Gastrocnemius medialis (tissue), 4 donors: ENCODE results near the gene CREG1. TPM values are rescaled to one million over a fixed set of nuclear protein-coding genes. Genes with fewer than 3 reads are reported as not detected.

Source experiments
- ATAC-seq, 2 donors: fragments of 150-250 bp; one replicate each; pipeline ENCODE4 v1.9.1; 2016
- DNase-seq, 2 donors: peaks; one replicate each; pipeline ENCODE4 v3.0.0-alpha.2; 2019
- H3K27ac ChIP-seq, 4 donors: fragments of 200-600 bp; sonication (generic); 1 replicate in 1 of 4; 2 replicates in 3 of 4; pipeline ENCODE4 v1.5.1; 2016 to 2018; ENCODE audit warnings: mild to moderate bottlenecking in 2 of 4, moderate library complexity in 1 of 4
- H3K27me3 ChIP-seq, 3 donors: fragments of 200-600 bp; sonication (generic) in 2 of 3; 1 replicate in 1 of 3; 2 replicates in 2 of 3; pipeline versions ENCODE4 v1.5.1 to v1.6.0; 2016 to 2019; ENCODE audit warnings: mild to moderate bottlenecking in 1 of 3, moderate library complexity in 1 of 3
- H3K36me3 ChIP-seq, 2 donors: fragments of 200-600 bp; sonication (generic) in 1 of 2; one replicate each; pipeline ENCODE4 v1.5.1; 2017 to 2018
- H3K4me1 ChIP-seq, 2 donors: fragments of 200-600 bp; sonication (generic) in 1 of 2; one replicate each; pipeline ENCODE4 v1.5.1; 2016 to 2017; ENCODE audit warnings: mild to moderate bottlenecking in 2 of 2
- H3K4me3 ChIP-seq, 4 donors: fragments of 200-600 bp; sonication (generic) in 3 of 4; 1 replicate in 1 of 4; 2 replicates in 3 of 4; pipeline ENCODE4 v1.5.1; 2016 to 2019; ENCODE audit warnings: mild to moderate bottlenecking in 2 of 4
- H3K9me3 ChIP-seq, 3 donors: fragments of 200-600 bp; sonication (generic) in 2 of 3; 1 replicate in 1 of 3; 2 replicates in 2 of 3; pipeline ENCODE4 v1.5.1; 2016 to 2019
- POLR2A ChIP-seq, 2 donors: fragments of 450-650 bp; IDR thresholded peaks; one replicate each; pipeline ENCODE4 v1.6.1; 2017; ENCODE audit warnings: antibody characterized with exemption in 2 of 2, mild to moderate bottlenecking in 2 of 2, moderate library complexity in 2 of 2
- in situ Hi-C, 4 donors: fragments of 200-750 bp; cut with MboI; loops; one replicate each; pipeline versions ENCODE4 v1.15.0 to v1.8.0; 2017; ENCODE audit warnings: low sequenced_read_pairs in 4 of 4
- intact Hi-C: fragments of 100-400 bp; cut with DNase I; formaldehyde crosslinking; loops from one replicate; pipeline ENCODE4 v1.15.1; 2023; ENCODE audit warnings: low total_unique reads
- total RNA-seq, 4 donors: library from RNA; depleted of rRNA; stranded (reverse); fragments of >200 nt; gene quantifications; one replicate each; pipeline versions ENCODE4 v1.1.0 to v1.2.3, GENCODE V29; 2016
- TF ChIP-seq, protein P1 (sequence below), 5 experiments: fragments of 450-650 bp in 3 of 5; fragments of 200-600 bp in 2 of 5; sonication (generic) in 2 of 5; IDR thresholded peaks in 4 of 5; conservative IDR thresholded peaks in 1 of 5; 1 replicate in 4 of 5; 2 replicates in 1 of 5; pipeline ENCODE4 v1.5.1; 2016 to 2019; ENCODE audit warnings: antibody characterized with exemption in 5 of 5, mild to moderate bottlenecking in 3 of 5, moderate library complexity in 3 of 5

CREG1 gene
- total RNA-seq, 4 donors from 2014 or later = 69.9 to 99.6 (median 80.7) TPM

DNA sequence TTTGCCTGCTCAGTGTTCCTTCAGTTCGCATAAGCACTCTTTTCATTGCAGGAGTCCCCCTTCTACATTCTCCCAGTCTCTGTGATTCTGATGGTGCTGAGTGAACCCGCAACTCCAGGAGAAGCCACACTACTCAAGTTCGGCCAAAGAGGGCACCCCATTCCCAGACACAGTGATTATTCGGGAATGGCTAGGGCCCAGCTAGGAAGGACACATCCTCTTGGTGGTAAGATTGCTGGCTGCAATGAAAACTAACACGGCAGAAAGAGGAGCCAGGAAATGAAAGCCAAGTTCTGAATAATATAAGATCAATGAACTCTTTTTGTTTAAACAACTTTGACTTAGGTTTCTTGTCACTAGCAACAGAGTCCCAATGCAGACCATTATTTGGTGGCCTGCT, 14.9 kb downstream of the CREG1 start:
- Histone ChIP-seq H3K9me3 (no peaks in the 10 kb centered on the region), H3K36me3 (no peaks in the 10 kb centered on the region), H3K27ac (no peak overlapping the region), H3K4me1 (no peaks in the 10 kb centered on the region), H3K27me3 (no peaks in the 10 kb centered on the region), H3K4me3 (no peak overlapping the region)
- no peak for ATAC-seq
- no peak for TF ChIP-seq POLR2A (IDR thresholded peaks at IDR 0.05)
- intact Hi-C loops (no loop called here), in situ Hi-C loops (loop anchor here (10.0 to 25.0 kb wide), 4 partner anchors 134 to 476 kb away; no protein-coding TSS in a partner anchor)
- DNase-seq = no peak

DNA sequence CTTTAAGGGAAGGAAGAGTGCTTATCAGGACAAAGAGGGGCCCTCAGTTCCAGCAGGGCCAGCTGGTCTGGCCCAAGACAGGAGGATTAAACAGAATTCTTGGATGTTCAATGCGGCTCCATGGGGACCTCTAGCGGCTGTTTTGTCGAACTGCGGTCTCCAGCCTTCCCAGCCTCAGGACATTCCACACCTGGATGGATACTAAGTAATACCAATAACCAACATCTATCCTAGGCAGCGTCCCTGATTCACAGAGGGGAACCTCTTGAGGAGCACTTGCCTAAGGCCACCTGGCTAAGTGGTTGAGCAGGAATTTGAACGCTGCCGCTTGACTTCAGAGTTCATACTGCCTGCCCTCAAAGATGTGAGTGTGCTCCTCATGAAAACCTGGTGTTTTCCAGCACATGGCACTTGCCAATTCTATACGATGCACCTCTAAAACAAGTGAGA, 19.7 kb downstream of the CREG1 start:
- DNase-seq = no peak
- no peaks in the 10 kb centered on the region for H3K4me1 ChIP-seq
- TF ChIP-seq, protein P1, sequence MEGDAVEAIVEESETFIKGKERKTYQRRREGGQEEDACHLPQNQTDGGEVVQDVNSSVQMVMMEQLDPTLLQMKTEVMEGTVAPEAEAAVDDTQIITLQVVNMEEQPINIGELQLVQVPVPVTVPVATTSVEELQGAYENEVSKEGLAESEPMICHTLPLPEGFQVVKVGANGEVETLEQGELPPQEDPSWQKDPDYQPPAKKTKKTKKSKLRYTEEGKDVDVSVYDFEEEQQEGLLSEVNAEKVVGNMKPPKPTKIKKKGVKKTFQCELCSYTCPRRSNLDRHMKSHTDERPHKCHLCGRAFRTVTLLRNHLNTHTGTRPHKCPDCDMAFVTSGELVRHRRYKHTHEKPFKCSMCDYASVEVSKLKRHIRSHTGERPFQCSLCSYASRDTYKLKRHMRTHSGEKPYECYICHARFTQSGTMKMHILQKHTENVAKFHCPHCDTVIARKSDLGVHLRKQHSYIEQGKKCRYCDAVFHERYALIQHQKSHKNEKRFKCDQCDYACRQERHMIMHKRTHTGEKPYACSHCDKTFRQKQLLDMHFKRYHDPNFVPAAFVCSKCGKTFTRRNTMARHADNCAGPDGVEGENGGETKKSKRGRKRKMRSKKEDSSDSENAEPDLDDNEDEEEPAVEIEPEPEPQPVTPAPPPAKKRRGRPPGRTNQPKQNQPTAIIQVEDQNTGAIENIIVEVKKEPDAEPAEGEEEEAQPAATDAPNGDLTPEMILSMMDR (IDR thresholded peaks at IDR 0.05 in 4 of 5, conservative IDR thresholded peaks at IDR 0.05 in 1 of 5) = peak; percentile 62 to 88 (median 77)
- no peak for TF ChIP-seq POLR2A (IDR thresholded peaks at IDR 0.05)
- H3K36me3 ChIP-seq = no peaks in the 10 kb centered on the region
- intact Hi-C loops = loop anchor here (5.0 kb wide), 3 partner anchors 77 to 467 kb away; no protein-coding TSS in a partner anchor
- no peak overlapping the region for H3K27ac ChIP-seq
- in situ Hi-C loops = loop anchor here (10.0 to 25.0 kb wide), 4 partner anchors 129 to 472 kb away; no protein-coding TSS in a partner anchor
- H3K4me3 ChIP-seq = no peak overlapping the region
- no peaks in the 10 kb centered on the region for H3K27me3 ChIP-seq
- no peaks in the 10 kb centered on the region for H3K9me3 ChIP-seq
- ATAC-seq = peak; percentile 81 to 88

DNA sequence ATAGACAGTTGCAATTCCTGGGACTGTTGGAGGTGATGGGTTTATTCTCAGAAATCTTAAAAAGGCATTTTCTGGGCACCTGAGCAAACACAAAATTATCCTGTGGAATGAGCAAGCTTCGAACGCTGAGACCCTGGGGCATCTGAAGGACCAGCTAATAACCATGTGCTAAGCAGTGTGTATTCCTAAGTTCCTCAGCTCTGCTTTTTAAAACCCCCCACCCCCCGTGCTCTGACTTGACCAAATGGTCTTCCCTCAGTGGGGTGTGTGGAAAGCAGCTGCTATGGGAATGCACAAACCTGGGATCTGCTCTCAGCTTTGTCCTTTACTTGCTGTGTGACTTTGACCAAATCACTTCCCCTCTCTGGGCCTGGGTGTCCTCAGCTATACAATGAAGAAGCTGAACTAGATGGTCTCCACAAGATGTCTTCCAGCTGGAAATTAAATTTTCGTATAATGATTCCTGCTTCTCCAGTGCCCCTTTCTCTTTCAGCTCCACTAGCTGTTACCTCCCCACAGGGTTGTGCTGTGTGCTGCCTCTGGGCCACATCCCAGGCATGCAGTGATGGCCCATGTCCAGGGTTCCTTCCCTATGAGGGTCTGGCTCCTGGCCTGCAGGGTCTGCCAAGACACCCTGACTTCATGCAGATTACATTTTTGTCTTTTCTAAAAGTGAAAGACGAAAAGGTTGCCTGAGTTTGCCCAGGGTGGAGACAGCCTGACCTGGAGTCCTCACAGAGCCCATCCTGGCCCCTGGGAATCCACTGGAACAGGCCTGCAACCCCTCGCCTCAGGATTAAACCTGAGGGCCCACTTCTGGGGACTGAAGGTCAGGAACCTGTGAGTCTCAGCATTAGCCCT, 20.4 kb downstream of the CREG1 start:
- Histone ChIP-seq H3K9me3 (no peaks in the 10 kb centered on the region), H3K36me3 (no peaks in the 10 kb centered on the region), H3K27ac (no peak overlapping the region), H3K4me3 (no peak overlapping the region), H3K4me1 (no peaks in the 10 kb centered on the region), H3K27me3 (no peaks in the 10 kb centered on the region)
- no peak for DNase-seq
- intact Hi-C loops (loop anchor here (5.0 kb wide), 3 partner anchors 76 to 466 kb away; no protein-coding TSS in a partner anchor), in situ Hi-C loops (loop anchor here (10.0 to 25.0 kb wide), 4 partner anchors 128 to 471 kb away; no protein-coding TSS in a partner anchor)
- no peak for ATAC-seq
- TF ChIP-seq, protein P1 (IDR thresholded peaks at IDR 0.05 in 4 of 5, conservative IDR thresholded peaks at IDR 0.05 in 1 of 5) = no peak
- no peak for TF ChIP-seq POLR2A (IDR thresholded peaks at IDR 0.05)

DNA sequence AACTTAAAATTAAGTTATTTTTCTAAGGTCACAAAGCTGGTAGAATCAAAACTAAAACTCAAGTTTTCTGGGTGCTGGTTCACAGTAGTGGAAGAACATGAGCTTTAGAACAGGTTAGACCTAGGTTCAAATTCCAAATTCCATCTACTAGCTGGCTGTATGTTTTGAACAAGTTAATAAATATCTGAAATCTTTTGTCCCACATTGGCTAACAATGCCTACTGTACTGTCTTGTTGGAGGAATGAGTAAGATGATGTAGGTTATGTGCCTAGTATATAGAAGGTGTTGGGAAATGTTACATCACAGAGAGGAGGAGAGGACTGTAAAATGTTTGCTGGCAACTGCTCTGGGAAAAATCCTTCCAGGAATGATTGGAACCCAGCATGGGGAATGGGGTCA, 21.2 kb downstream of the CREG1 start:
- Histone ChIP-seq H3K36me3 (no peaks in the 10 kb centered on the region), H3K9me3 (no peaks in the 10 kb centered on the region), H3K4me3 (no peak overlapping the region), H3K27me3 (no peaks in the 10 kb centered on the region), H3K4me1 (no peaks in the 10 kb centered on the region), H3K27ac (no peak overlapping the region)
- ATAC-seq = no peak
- in situ Hi-C loops = loop anchor here (10.0 to 25.0 kb wide), 4 partner anchors 128 to 470 kb away; no protein-coding TSS in a partner anchor
- intact Hi-C loops = loop anchor here (5.0 kb wide), 3 partner anchors 75 to 465 kb away; no protein-coding TSS in a partner anchor
- DNase-seq = no peak
- TF ChIP-seq POLR2A (IDR thresholded peaks at IDR 0.05) = no peak
- TF ChIP-seq, protein P1 (IDR thresholded peaks at IDR 0.05 in 4 of 5, conservative IDR thresholded peaks at IDR 0.05 in 1 of 5) = no peak
